GM23338 (cell line): Measurements from ENCODE around the gene TERT. TPM values are rescaled to one million over a fixed set of nuclear protein-coding genes. Genes with fewer than 3 reads are reported as not detected.

Experiments
- ATAC-seq: fragments of 200-7000 bp; cut with Tn5 transposase; 3 replicates; pipeline ENCODE4 v1.9.1; 2020
- DNase-seq: peaks from one replicate; pipeline ENCODE4 v3.0.0-alpha.2; 2015; ENCODE audit warnings: low spot score
- H2AFZ ChIP-seq: fragments of 200-600 bp; sonication (generic); 2 replicates; pipeline ENCODE4 v1.8.0; 2016; ENCODE audit warnings: antibody characterized with exemption, mild to moderate bottlenecking, moderate library complexity
- H3F3A ChIP-seq: fragments of 200-600 bp; sonication (generic); replicated peaks from 2 replicates; pipeline ENCODE4 v1.8.0; 2017; ENCODE audit warnings: antibody characterized with exemption, mixed run types, low read depth
- H3K27ac ChIP-seq: fragments of 200-600 bp; sonication (generic); 2 replicates; pipeline ENCODE4 v1.6.1; 2016; ENCODE audit warnings: low read depth
- H3K27me3 ChIP-seq: fragments of 200-600 bp; sonication (generic); 2 replicates; pipeline ENCODE4 v1.8.0; 2016; ENCODE audit warnings: mild to moderate bottlenecking, mixed run types, moderate library complexity; ENCODE audit not compliant: insufficient read depth
- H3K36me3 ChIP-seq: fragments of 200-600 bp; sonication (generic); 2 replicates; pipeline ENCODE4 v1.8.0; 2016; ENCODE audit warnings: mild to moderate bottlenecking; ENCODE audit not compliant: insufficient read depth
- H3K4me1 ChIP-seq: fragments of 200-600 bp; sonication (generic); 2 replicates; pipeline ENCODE4 v1.8.0; 2016; ENCODE audit warnings: mild to moderate bottlenecking, moderate library complexity; ENCODE audit not compliant: insufficient read depth
- H3K4me2 ChIP-seq: fragments of 200-600 bp; sonication (generic); 2 replicates; pipeline ENCODE4 v1.7.1; 2017; ENCODE audit warnings: mixed run types
- H3K4me3 ChIP-seq: fragments of 200-600 bp; sonication (generic); 2 replicates; pipeline ENCODE4 v1.6.1; 2016; ENCODE audit warnings: mixed run types
- H3K79me2 ChIP-seq: fragments of 200-600 bp; sonication (generic); replicated peaks from 2 replicates; pipeline ENCODE4 v1.8.0; 2017; ENCODE audit warnings: mild to moderate bottlenecking; ENCODE audit not compliant: insufficient read depth
- H3K9me2 ChIP-seq: fragments of 200-600 bp; sonication (generic); 2 replicates; pipeline ENCODE4 v1.8.0; 2017; ENCODE audit not compliant: insufficient read depth
- H4K20me1 ChIP-seq: fragments of 200-600 bp; sonication (generic); replicated peaks from 2 replicates; pipeline ENCODE4 v1.8.0; 2017; ENCODE audit warnings: mild to moderate bottlenecking; ENCODE audit not compliant: insufficient read depth
- H3K27ac Mint-ChIP-seq: 2 replicates; pipeline ENCODE4 v1.8.0; 2020; ENCODE audit warnings: inconsistent platforms, mild to moderate bottlenecking, moderate library complexity, mixed read lengths
- H3K27me3 Mint-ChIP-seq: 3 replicates; pipeline ENCODE4 v1.8.0; 2022; ENCODE audit warnings: low read depth, mild to moderate bottlenecking, moderate library complexity, mixed read lengths, inconsistent platforms; ENCODE audit not compliant: insufficient read depth, poor library complexity
- H3K36me3 Mint-ChIP-seq: 3 replicates; pipeline ENCODE4 v1.8.0; 2021; ENCODE audit warnings: low read depth, mild to moderate bottlenecking, inconsistent platforms, moderate library complexity, mixed read lengths
- H3K4me1 Mint-ChIP-seq: 3 replicates; pipeline ENCODE4 v1.8.0; 2020; ENCODE audit warnings: mild to moderate bottlenecking, inconsistent platforms, mixed read lengths
- H3K4me3 Mint-ChIP-seq: 3 replicates; pipeline ENCODE4 v1.8.0; 2021; ENCODE audit warnings: moderate library complexity, mild to moderate bottlenecking, inconsistent platforms, mixed read lengths
- H3K9me3 Mint-ChIP-seq: 3 replicates; pipeline ENCODE4 v1.8.0; 2020; ENCODE audit warnings: moderate library complexity, mild to moderate bottlenecking, inconsistent platforms, mixed read lengths
- EZH2phosphoT487 ChIP-seq: fragments of 200-600 bp; sonication (generic); IDR thresholded peaks from one replicate; pipeline ENCODE4 v1.8.1; 2018; ENCODE audit warnings: antibody characterized with exemption; ENCODE audit not compliant: unreplicated experiment
- JUNB ChIP-seq: IDR thresholded peaks from one replicate; pipeline ENCODE4 v1.6.1; 2016; ENCODE audit warnings: antibody characterized with exemption; ENCODE audit not compliant: unreplicated experiment
- ZNF462 ChIP-seq: fragments of 250-450 bp; sonication (Bioruptor Pico); IDR thresholded peaks from 2 replicates; pipeline ENCODE4 v1.5.0; 2020; ENCODE audit warnings: mild to moderate bottlenecking, moderate library complexity
- polyA plus RNA-seq: library from polyadenylated mRNA; unstranded; fragments of >200 nt; fragmentation: Nextera tagmentation; extraction: Ambion mirVana; gene quantifications from 2 replicates; pipeline ENCODE4 v1.2.1, GENCODE V29; 2016
- total RNA-seq: library from RNA; depleted of rRNA; stranded (reverse); fragments of >200 nt; shearing (Covaris generic); gene quantifications from 2 replicates; pipeline ENCODE4 v1.2.3, GENCODE V29; 2014

TERT gene
- total and polyA plus RNA-seq, 2 experiments from 2014 or later = 9.8 to 46.4 TPM

GRCh38 chr5:1273745-1274144, 21.1 kb downstream of the TERT start (continued):
- TF ChIP-seq ZNF462 (no peak), JUNB (no peak)

- H4K20me1 ChIP-seq = no peaks in the 10 kb centered on the region
- peaks cover 3% of the 10 kb centered on the region for H3K27me3 Mint-ChIP-seq
- H3K9me2 ChIP-seq = no peaks in the 10 kb centered on the region
- H3K4me3 ChIP-seq = no peak overlapping the region
- H3K27ac Mint-ChIP-seq = no peak overlapping the region
- no peaks in the 10 kb centered on the region for H3K27me3 ChIP-seq
- no peak overlapping the region for H3K27ac ChIP-seq
- H3K4me1 ChIP-seq = no peaks in the 10 kb centered on the region
- H3K4me2 ChIP-seq = no peak overlapping the region
- H3K4me3 Mint-ChIP-seq = no peak overlapping the region
- no peak for TF ChIP-seq EZH2phosphoT487
- peaks cover 17% of the 10 kb centered on the region for H3K79me2 ChIP-seq
- peaks cover 14% of the 10 kb centered on the region; the same call in 1 of the 2 replicates for H3K36me3 ChIP-seq
- H3K36me3 Mint-ChIP-seq = peaks cover 46% of the 10 kb centered on the region
- no peaks in the 10 kb centered on the region for H3K4me1 Mint-ChIP-seq
- H3K9me3 Mint-ChIP-seq = no peaks in the 10 kb centered on the region
- ATAC-seq (no peak), DNase-seq (no peak)
- no peak overlapping the region for H2AFZ ChIP-seq
- no peaks in the 10 kb centered on the region for H3F3A ChIP-seq
Observed at GRCh38 chr5:1272201-1272600, 22.7 kb downstream of the TERT start.
